Activated CD8-positive, alpha-beta memory T cell treated with anti-CD3 and anti-CD28 coated beads, Interleukin-2, amount 10 ng/mL, durations not matched to agents 7 days and 5 days (primary cell): ENCODE results near the gene SLC12A5. TPM values are rescaled to one million over a fixed set of nuclear protein-coding genes. Genes with fewer than 3 reads are reported as not detected.
A peak's percentile ranks its signal among the peaks of the same experiment; 100 is the strongest.

Source experiments
- ATAC-seq: fragments of 150-1000 bp; cut with Tn5 transposase; one replicate; pipeline ENCODE4 v1.10.0; 2021; ENCODE audit warnings: moderate library complexity
- CTCF ChIA-PET: fragments of 350-600 bp; sonication (Branson Sonifier 250); formaldehyde crosslinking; loops from one replicate; lab custom pipeline; 2021; ENCODE audit warnings: antibody characterized with exemption; lab: Charles Lee
- DNase-seq: peaks from one replicate; pipeline ENCODE4 v3.0.0-alpha.2; 2020
- H3K27ac Mint-ChIP-seq: one replicate; pipeline ENCODE4 v1.8.0; 2021; ENCODE audit warnings: mild to moderate bottlenecking, mixed read lengths
- H3K27me3 Mint-ChIP-seq: one replicate; pipeline ENCODE4 v1.8.0; 2021; ENCODE audit warnings: mixed read lengths
- H3K36me3 Mint-ChIP-seq: one replicate; pipeline ENCODE4 v1.8.0; 2021; ENCODE audit warnings: mild to moderate bottlenecking, mixed read lengths
- H3K4me1 Mint-ChIP-seq: one replicate; pipeline ENCODE4 v1.8.0; 2021; ENCODE audit warnings: mixed read lengths
- H3K4me3 Mint-ChIP-seq: one replicate; pipeline ENCODE4 v1.8.0; 2021; ENCODE audit warnings: mild to moderate bottlenecking, moderate library complexity, mixed read lengths
- H3K9me3 Mint-ChIP-seq: one replicate; pipeline ENCODE4 v1.8.0; 2022; ENCODE audit warnings: low read depth, mixed read lengths
- total RNA-seq, 2 experiments: library from RNA; stranded (reverse); gene quantifications; one replicate each; pipeline ENCODE4 v1.2.3, GENCODE V29; 2021

Gene SLC12A5
- total RNA-seq, 2 experiments from 2014 or later: 1.7 to 2.0 TPM

DNA sequence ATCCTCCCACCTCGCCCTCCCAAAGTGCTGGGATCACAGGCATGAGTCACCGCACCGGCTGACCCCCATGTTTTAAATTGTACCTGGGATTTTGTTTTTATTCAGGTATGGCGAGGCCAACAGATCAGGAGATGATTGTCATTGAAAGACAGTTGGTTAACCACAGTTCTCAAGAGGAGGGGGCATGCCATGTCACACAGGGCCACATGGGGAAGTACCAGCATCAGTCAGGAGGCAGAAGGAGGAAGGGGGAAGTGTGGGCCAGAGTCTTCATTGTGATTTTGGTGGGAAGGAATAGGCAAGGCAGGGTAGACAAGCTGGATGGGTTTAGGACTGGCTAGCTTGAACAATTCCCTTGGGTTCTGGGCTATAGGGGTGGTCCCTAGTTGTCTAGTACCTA lies 30.3 kb upstream of the SLC12A5 start:
- no peak overlapping the region for H3K27ac Mint-ChIP-seq
- H3K4me3 Mint-ChIP-seq: no peak overlapping the region
- peak; percentile 50 for DNase-seq
- no peaks in the 10 kb centered on the region for H3K9me3 Mint-ChIP-seq
- peaks cover 19% of the 10 kb centered on the region for H3K27me3 Mint-ChIP-seq
- peaks cover 40% of the 10 kb centered on the region for H3K4me1 Mint-ChIP-seq
- no peaks in the 10 kb centered on the region for H3K36me3 Mint-ChIP-seq
- CTCF ChIA-PET: interaction anchor here (1.0 to 6.1 kb wide), 7 partner anchors 11 to 50 kb away, joined by 3 to 69 read pairs (median 3); no protein-coding TSS in a partner anchor
- ATAC-seq: peak; percentile 63

DNA sequence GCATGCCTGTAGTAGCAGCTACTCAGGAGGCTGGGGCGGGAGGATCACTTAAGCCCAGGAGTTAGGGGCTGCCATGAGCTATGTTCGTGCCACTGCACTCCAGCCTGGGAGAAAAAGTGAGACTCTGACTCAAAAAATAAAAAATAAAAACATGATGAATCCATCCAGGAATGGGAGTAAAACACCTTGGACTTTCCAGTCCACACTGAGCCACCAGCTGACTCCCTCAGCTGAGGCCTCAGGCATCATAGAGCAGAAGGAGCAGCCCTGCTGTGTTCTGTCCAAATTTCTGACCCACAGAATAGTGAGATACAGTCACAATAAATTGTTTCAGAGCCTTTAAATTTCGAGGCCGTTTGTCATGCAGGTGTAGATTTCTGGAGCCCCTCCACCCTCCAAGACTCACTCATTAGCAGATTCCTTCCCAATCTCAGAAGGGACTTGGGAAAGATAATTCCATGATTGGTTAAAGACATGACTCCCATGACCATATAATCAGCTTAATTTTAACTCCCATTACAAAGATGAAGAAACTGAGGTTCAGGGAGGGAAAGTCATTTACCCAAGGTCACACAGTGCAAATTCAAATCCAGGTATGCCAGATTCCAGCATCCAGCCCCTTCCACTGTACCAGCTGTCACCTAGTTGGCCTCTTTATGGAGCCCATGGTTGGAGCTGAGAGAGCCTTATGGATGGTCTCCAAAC lies 29.3 kb upstream of the SLC12A5 start:
- ATAC-seq: no peak
- no peaks in the 10 kb centered on the region for H3K36me3 Mint-ChIP-seq
- H3K27me3 Mint-ChIP-seq: peaks cover 17% of the 10 kb centered on the region
- no peak for DNase-seq
- no peak overlapping the region for H3K4me3 Mint-ChIP-seq
- H3K4me1 Mint-ChIP-seq: peaks cover 48% of the 10 kb centered on the region
- H3K27ac Mint-ChIP-seq: no peak overlapping the region
- CTCF ChIA-PET: interaction anchor here (1.0 to 6.1 kb wide), 6 partner anchors 10 to 51 kb away, joined by 3 to 69 read pairs (median 7); no protein-coding TSS in a partner anchor
- no peaks in the 10 kb centered on the region for H3K9me3 Mint-ChIP-seq

DNA sequence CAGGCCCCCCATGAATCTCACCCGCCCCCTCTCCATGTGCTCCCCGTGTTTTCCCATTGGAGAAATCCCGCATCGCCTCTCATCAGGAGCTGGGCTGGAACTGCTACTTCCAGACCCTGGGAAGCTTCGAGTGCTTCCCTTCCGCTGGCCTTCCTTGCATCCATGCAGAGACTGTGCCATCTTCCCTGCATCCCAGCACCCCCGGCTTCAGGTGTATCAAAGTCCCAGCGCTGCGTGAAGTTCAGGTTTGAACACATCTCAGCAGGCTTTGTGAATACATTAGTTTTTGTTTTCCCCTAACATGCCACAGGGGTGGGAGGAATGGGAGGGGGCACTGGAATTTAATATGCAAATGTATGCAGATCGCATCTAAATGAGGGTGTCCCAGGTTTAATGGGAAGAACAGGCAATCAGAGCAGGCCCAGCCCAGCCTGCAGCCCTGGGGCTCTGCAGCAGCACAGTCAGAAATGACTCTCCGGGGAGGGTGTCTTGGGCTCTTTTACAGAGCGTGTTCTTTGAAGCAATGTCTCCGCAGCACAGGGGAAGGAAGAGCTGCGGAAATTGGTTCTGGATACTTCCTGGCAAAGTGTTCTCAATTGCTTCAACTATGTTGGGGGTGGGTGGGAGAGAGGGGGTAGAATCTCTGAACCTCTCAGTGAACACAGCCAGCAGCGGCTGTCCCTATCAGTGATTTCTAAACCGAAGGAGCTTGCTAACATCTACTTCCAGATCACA lies 28.6 kb upstream of the SLC12A5 start:
- ATAC-seq (no peak), DNase-seq (no peak)
- Mint-ChIP-seq H3K27ac (no peak overlapping the region), H3K27me3 (peaks cover 13% of the 10 kb centered on the region), H3K4me1 (peaks cover 50% of the 10 kb centered on the region), H3K36me3 (no peaks in the 10 kb centered on the region), H3K4me3 (no peak overlapping the region), H3K9me3 (no peaks in the 10 kb centered on the region)
- CTCF ChIA-PET: interaction anchor here (1.0 to 6.1 kb wide), 4 partner anchors 9 to 89 kb away, joined by 3 to 69 read pairs (median 18); no protein-coding TSS in a partner anchor

DNA sequence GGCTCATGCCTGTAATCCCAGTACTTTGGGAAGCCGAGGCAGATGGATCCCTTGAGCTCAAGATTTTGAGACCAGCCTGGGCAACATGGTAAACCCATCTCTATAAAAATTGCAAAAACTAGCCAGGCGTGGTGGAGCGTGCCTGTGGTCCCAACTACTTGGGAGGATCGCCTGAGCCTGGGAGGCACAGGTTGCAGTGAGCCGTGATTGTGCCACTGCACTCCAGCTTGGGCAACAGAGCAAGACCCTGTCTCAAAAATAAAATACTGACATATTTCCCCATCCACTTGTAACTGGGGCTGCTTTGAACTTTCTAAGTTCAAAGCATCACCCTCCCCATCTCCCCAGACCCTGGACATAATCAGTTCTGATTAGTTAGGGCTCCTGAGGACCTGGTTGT lies 27.5 kb upstream of the SLC12A5 start:
- H3K9me3 Mint-ChIP-seq: no peaks in the 10 kb centered on the region
- H3K4me1 Mint-ChIP-seq: peaks cover 56% of the 10 kb centered on the region
- ATAC-seq (no peak), DNase-seq (no peak)
- H3K36me3 Mint-ChIP-seq: no peaks in the 10 kb centered on the region
- no peak overlapping the region for H3K4me3 Mint-ChIP-seq
- peaks cover 16% of the 10 kb centered on the region for H3K27me3 Mint-ChIP-seq
- no peak overlapping the region for H3K27ac Mint-ChIP-seq
- CTCF ChIA-PET: interaction anchor here (1.0 to 6.1 kb wide), 4 partner anchors 11 to 87 kb away, joined by 3 to 69 read pairs (median 16); no protein-coding TSS in a partner anchor

DNA sequence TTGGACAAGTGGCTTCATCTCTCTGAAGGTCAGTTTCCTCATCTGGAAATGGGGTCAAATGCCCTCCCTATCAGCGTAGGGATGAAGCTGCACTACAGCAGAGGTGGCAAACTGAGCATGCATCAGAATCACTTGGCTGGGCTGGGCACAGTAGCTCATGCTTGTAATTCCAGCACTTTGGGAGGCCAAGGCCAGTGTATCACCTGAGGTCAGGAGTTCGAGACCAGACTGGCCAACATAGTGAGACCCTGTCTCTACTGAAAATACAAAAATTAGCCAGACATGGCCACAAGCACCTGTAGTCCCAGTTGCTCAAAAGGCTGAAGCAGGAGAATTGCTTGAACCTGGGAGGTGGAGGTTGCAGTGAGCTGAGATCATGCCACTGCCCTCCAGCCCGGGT lies 27.0 kb upstream of the SLC12A5 start:
- H3K27ac Mint-ChIP-seq: no peak overlapping the region
- no peaks in the 10 kb centered on the region for H3K9me3 Mint-ChIP-seq
- DNase-seq (no peak), ATAC-seq (no peak)
- peaks cover 56% of the 10 kb centered on the region for H3K4me1 Mint-ChIP-seq
- no peaks in the 10 kb centered on the region for H3K36me3 Mint-ChIP-seq
- H3K4me3 Mint-ChIP-seq: no peak overlapping the region
- H3K27me3 Mint-ChIP-seq: peaks cover 19% of the 10 kb centered on the region
- CTCF ChIA-PET: interaction anchor here (0.7 to 6.1 kb wide), 4 partner anchors 11 to 43 kb away, joined by 3 to 69 read pairs (median 16); no protein-coding TSS in a partner anchor

DNA sequence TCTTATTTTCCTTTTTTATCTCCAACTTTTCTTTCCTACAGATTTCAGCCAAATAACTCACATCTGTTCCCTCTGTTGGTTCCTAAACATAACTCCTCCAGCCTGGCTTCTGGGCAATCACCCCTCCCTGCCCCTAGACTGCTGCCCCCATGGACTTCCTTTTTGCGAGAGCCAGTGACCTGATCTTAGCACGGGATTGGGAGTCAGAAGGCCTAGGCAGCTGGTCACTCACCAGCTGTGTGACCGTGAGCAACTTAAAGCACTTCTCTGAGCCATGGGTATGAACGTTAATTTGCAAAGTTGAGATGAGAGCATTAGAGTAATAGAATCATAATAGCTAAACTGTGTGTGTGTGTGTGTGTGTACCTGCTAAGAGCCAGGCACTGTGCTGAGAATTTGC lies 24.8 kb upstream of the SLC12A5 start:
- no peaks in the 10 kb centered on the region for H3K9me3 Mint-ChIP-seq
- ATAC-seq (peak; percentile 12), DNase-seq (no peak)
- H3K4me1 Mint-ChIP-seq: peaks cover 57% of the 10 kb centered on the region
- H3K4me3 Mint-ChIP-seq: no peak overlapping the region
- H3K27ac Mint-ChIP-seq: peak overlapping the region; percentile 77
- CTCF ChIA-PET: interaction anchor here (0.9 to 13.0 kb wide), 6 partner anchors 10 to 35 kb away, joined by 3 to 289 read pairs (median 4); no protein-coding TSS in a partner anchor
- no peaks in the 10 kb centered on the region for H3K36me3 Mint-ChIP-seq
- peaks cover 29% of the 10 kb centered on the region for H3K27me3 Mint-ChIP-seq

DNA sequence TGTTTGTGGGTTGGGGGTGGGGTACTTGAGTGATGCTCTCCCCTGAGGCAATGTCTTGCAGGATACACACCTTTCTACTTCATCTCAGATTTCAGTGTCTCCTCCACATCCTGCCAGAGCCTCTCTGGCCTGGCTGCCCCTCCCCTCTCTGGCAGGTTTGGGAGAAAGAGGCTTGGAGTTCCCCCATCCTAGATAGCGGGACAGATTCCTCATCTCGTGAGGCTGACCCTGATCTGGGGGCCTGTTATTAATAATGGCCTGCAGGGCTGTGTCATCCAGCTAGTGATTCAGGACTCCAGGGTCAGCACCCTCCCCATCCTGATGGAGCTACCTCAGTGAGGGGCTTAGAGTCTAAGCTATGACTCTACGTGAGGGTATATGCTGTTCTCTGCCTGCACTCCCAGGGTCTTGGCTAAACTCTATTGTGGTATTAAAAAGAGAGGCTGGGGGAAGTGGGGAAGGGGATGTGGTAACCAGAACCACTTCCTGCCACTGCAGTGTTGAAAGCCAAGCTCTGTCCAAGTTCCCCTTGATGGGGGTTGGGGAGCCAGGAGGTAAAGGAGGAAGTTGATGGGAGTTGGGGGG lies 24.0 kb upstream of the SLC12A5 start:
- Mint-ChIP-seq H3K4me3 (peak overlapping the region; percentile 43), H3K9me3 (no peaks in the 10 kb centered on the region), H3K27ac (peak overlapping the region; percentile 77), H3K27me3 (peaks cover 35% of the 10 kb centered on the region), H3K36me3 (no peaks in the 10 kb centered on the region), H3K4me1 (peaks cover 53% of the 10 kb centered on the region)
- ATAC-seq (peak; percentile 70), DNase-seq (peak; percentile 80)
- CTCF ChIA-PET: interaction anchor here (0.9 to 13.0 kb wide), 10 partner anchors 9 to 169 kb away, joined by 3 to 289 read pairs (median 4); partner anchors contain the start of gene ZNF335

DNA sequence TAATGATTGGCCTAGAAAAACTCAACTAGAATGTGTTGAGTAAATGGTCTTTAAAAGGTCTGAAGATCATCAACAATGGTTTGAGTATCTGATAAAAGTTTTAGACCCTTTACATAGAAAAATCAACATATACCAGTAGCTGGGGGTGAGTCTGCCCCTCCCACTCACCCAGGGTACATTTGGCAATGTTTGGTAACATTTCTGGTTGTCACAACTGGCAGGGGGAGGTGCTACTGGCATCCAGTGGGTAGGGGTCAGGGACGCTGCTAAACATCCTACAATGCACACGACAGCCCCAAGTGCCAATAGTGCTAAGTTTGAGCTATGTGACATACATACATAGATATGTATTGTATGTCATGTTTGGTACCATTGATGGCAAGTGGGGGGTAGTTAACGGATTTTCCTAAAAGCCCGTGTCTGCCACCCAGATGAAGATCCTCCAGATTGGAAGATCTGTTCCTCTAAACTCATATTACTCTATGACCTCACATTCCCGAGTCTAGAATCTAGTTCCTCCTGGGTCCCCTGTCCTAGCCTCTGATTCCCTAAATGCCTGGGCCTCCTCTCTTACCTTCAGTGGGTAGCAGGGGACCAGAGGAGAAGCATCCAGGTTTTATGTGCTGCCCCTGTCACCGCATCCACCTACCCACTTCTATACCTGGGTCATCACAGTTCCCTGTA lies 22.9 kb upstream of the SLC12A5 start:
- H3K27ac Mint-ChIP-seq: no peak overlapping the region
- H3K4me1 Mint-ChIP-seq: peaks cover 53% of the 10 kb centered on the region
- no peak for DNase-seq
- ATAC-seq: no peak
- H3K27me3 Mint-ChIP-seq: peaks cover 44% of the 10 kb centered on the region
- no peaks in the 10 kb centered on the region for H3K36me3 Mint-ChIP-seq
- no peak overlapping the region for H3K4me3 Mint-ChIP-seq
- H3K9me3 Mint-ChIP-seq: no peaks in the 10 kb centered on the region
- CTCF ChIA-PET: interaction anchor here (2.2 to 13.0 kb wide), 3 partner anchors 8 to 17 kb away, joined by 7 to 289 read pairs (median 32); no protein-coding TSS in a partner anchor

DNA sequence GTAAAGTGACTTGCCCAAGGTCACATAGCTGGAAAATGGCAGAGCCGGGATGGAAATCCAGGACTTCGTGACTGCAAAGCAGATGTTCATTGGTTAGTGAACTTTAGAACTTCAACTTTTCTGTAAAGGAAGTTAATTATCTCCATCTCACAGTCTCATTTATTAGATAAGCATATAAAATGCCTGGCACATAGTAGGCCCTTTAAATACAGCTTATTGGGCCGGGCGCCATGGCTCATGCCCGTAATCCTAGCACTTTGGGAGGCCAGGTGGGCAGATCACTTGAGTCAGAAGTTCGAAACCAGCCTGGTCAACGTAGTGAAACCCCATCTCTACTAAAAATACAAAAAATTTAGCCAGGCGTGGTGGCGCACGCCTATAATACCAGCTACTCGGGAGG lies 22.1 kb upstream of the SLC12A5 start:
- ATAC-seq (no peak), DNase-seq (no peak)
- Mint-ChIP-seq H3K36me3 (peaks cover 3% of the 10 kb centered on the region), H3K27me3 (peaks cover 52% of the 10 kb centered on the region), H3K4me1 (peaks cover 60% of the 10 kb centered on the region), H3K4me3 (no peak overlapping the region), H3K9me3 (no peaks in the 10 kb centered on the region), H3K27ac (no peak overlapping the region)
- CTCF ChIA-PET: interaction anchor here (0.5 to 13.0 kb wide), 4 partner anchors 9 to 17 kb away, joined by 3 to 289 read pairs (median 5); no protein-coding TSS in a partner anchor

DNA sequence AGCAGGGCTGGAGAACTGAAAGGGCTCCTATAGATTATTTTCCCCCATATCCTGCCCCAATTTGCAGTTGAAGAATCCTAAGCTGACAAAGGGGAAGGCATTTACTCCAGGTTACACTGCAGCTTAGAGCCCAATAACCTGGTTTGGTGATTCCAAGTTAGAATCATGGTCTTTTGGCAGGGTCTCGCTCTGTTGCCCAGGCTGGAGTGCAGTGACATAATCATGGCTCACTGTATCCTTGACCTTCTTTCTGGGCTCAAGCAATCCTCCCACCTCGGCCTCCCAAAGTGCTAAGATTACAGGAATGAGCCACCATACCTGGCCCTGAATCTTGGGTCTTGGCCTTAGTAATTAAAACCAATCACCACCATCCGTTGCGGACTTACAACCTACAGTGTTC lies 21.3 kb upstream of the SLC12A5 start:
- ATAC-seq: no peak
- Mint-ChIP-seq H3K27ac (no peak overlapping the region), H3K27me3 (peaks cover 59% of the 10 kb centered on the region), H3K4me1 (peaks cover 62% of the 10 kb centered on the region), H3K36me3 (peaks cover 3% of the 10 kb centered on the region), H3K9me3 (no peaks in the 10 kb centered on the region), H3K4me3 (no peak overlapping the region)
- no peak for DNase-seq
- CTCF ChIA-PET: interaction anchor here (0.6 to 13.0 kb wide), 5 partner anchors 10 to 218 kb away, joined by 3 to 289 read pairs (median 3); no protein-coding TSS in a partner anchor

DNA sequence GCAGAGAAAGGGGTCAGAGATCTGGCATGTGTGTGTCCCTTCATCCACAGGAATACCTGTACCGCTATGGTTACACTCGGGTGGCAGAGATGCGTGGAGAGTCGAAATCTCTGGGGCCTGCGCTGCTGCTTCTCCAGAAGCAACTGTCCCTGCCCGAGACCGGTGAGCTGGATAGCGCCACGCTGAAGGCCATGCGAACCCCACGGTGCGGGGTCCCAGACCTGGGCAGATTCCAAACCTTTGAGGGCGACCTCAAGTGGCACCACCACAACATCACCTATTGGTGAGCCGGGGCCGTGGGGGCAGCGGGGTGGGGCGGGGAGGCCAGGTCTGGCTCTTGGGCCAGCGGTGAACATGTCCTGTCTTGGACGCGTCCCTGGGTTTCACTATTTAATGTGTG lies 19.2 kb upstream of the SLC12A5 start:
- H3K27ac Mint-ChIP-seq: no peak overlapping the region
- ATAC-seq: no peak
- H3K9me3 Mint-ChIP-seq: no peaks in the 10 kb centered on the region
- DNase-seq: no peak
- no peak overlapping the region for H3K4me3 Mint-ChIP-seq
- CTCF ChIA-PET: interaction anchor here (1.1 to 13.0 kb wide), 4 partner anchors 10 to 39 kb away, joined by 5 to 289 read pairs (median 10); no protein-coding TSS in a partner anchor
- peaks cover 63% of the 10 kb centered on the region for H3K4me1 Mint-ChIP-seq
- peaks cover 3% of the 10 kb centered on the region for H3K36me3 Mint-ChIP-seq
- H3K27me3 Mint-ChIP-seq: peaks cover 70% of the 10 kb centered on the region
